MG63 (cell line): ENCODE measurements around the gene SHISA7. TPM values are rescaled to one million over a fixed set of nuclear protein-coding genes. Genes with fewer than 3 reads are reported as not detected.
A peak's percentile ranks its signal among the peaks of the same experiment; 100 is the strongest.

ENCODE experiments used
- DNase-seq: peaks from one replicate; pipeline ENCODE4 v3.0.0-alpha.2; 2020
- H3K27me3 ChIP-seq: fragments of 250-450 bp; sonication (Bioruptor Pico); 2 replicates; pipeline ENCODE4 v1.5.1; 2020; ENCODE audit warnings: mild to moderate bottlenecking, moderate library complexity
- H3K36me3 ChIP-seq: fragments of 250-450 bp; sonication (Bioruptor Pico); 2 replicates; pipeline ENCODE4 v1.5.1; 2020; ENCODE audit warnings: mild to moderate bottlenecking, moderate library complexity
- H3K4me3 ChIP-seq: fragments of 250-450 bp; sonication (Bioruptor Pico); 2 replicates; pipeline ENCODE4 v1.5.1; 2020; ENCODE audit warnings: mild to moderate bottlenecking, moderate library complexity
- H3K9me3 ChIP-seq: fragments of 250-450 bp; sonication (Bioruptor Pico); 2 replicates; pipeline ENCODE4 v1.5.1; 2020; ENCODE audit warnings: mild to moderate bottlenecking, moderate library complexity
- total RNA-seq: library from RNA; depleted of rRNA; stranded (reverse); fragments of >200 nt; shearing (Covaris generic); gene quantifications from 2 replicates; pipeline ENCODE4 v1.2.3, GENCODE V29; 2014; ENCODE audit warnings: low replicate concordance

SHISA7 gene
- total RNA-seq, 1 experiment from 2014 or later = not detected

DNA sequence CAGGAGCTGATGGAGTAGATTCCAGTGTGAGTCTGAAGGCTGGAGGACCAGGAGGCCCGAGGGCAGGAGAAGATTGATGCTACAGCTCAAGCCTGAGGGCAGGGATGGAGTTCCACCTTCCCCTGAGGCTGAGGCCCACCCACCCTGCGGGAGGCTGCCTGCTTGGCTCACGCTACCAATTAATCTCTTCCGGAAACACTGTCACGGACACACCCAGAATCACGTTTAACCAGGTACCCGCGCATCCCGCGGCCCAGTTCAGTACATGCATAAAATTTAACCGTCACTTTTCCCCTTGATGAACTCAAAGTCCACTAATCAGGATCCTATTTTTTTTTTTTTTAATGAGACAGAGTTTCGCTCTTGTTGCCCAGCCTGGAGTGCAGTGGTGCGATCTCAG is 28.2 kb upstream of the SHISA7 start:
- DNase-seq = no peak
- Histone ChIP-seq H3K27me3 (no peaks in the 10 kb centered on the region), H3K9me3 (no peaks in the 10 kb centered on the region), H3K36me3 (peaks cover 3% of the 10 kb centered on the region; the same call in 1 of the 2 replicates), H3K4me3 (no peak overlapping the region; the same call in 1 of the 2 replicates)

DNA sequence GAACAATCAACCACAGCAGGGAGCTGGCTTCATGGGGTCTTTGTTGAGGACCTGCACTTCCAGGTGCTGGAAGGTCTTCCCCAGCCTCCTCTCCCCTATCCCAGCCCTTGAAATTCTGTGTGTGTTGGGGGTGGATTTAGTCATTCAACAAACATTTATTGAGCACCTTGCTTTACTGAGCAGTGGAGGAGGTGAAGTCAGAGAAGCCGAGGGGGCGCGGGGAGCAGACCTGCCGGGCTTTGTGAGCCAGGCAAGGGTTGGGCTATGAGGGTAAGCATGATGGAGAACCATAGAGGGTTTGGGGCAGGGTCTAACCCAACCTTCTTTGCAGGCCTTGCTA is 24.9 kb upstream of the SHISA7 start:
- no peak overlapping the region for H3K4me3 ChIP-seq
- H3K9me3 ChIP-seq = no peaks in the 10 kb centered on the region
- peaks cover 3% of the 10 kb centered on the region; the same call in 1 of the 2 replicates for H3K36me3 ChIP-seq
- no peaks in the 10 kb centered on the region for H3K27me3 ChIP-seq
- no peak for DNase-seq

DNA sequence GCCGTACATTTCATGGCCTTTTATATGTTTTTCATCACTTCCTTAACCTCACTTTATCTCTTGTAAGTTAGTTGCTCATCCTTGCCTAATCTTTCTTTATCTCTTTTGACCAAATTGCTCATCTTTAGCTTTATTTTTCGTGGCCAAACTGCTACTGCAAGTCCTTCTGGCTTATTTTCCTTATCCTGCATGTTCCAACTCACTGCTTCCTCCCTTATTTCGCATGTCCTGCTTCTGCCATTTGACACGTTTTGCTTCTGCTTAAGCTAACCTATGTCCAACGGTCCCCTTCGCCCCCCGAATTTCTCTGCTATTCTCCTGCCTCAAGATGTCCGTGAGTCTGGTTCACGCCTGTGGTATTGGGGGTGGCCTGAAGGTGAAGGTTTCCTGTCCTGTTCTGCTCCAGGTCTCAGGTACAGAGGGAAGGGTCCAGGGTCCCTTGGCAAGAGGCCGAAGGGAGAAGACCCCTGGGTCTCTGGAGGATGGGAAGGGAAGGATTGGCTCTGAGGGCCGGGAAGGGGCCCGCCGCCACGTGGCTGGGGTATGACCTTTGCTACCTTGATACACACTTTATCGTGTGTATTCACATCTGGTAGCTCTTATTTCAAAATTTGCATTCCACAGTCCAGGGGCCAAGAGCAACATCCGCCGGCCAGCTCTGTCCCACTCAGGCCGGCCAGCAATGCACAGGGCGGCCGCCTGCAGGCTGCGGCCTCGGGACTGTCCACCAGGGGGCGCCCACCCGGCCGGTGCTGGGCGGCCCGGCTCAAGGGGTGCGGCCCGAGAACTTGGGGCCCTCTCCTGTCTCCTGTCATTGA is 24.3 kb upstream of the SHISA7 start:
- DNase-seq = peak; percentile 75
- peaks cover 3% of the 10 kb centered on the region; the same call in 1 of the 2 replicates for H3K36me3 ChIP-seq
- H3K9me3 ChIP-seq = no peaks in the 10 kb centered on the region
- no peak overlapping the region for H3K4me3 ChIP-seq
- H3K27me3 ChIP-seq = no peaks in the 10 kb centered on the region

DNA sequence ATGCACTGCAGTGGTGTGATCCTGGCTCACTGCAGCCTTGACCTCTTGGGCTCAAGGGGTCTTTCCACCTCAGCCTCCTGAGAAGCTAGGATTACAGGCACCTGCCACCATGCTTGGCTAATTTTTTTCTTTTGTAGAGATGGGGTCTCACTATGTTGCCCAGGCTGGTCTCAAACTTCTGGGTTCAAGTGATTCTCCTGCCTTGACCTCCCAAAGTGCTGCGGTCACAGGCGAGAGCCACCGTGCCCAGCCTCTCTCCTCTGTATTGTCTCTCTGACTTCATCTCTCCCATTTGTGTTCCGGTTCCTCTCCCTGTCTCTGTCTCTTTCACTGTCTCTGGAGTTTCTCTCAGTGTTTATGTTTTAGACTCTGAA is 23.1 kb upstream of the SHISA7 start:
- Histone ChIP-seq H3K36me3 (peaks cover 5% of the 10 kb centered on the region; the same call in 1 of the 2 replicates), H3K9me3 (no peaks in the 10 kb centered on the region), H3K4me3 (no peak overlapping the region), H3K27me3 (no peaks in the 10 kb centered on the region)
- no peak for DNase-seq

DNA sequence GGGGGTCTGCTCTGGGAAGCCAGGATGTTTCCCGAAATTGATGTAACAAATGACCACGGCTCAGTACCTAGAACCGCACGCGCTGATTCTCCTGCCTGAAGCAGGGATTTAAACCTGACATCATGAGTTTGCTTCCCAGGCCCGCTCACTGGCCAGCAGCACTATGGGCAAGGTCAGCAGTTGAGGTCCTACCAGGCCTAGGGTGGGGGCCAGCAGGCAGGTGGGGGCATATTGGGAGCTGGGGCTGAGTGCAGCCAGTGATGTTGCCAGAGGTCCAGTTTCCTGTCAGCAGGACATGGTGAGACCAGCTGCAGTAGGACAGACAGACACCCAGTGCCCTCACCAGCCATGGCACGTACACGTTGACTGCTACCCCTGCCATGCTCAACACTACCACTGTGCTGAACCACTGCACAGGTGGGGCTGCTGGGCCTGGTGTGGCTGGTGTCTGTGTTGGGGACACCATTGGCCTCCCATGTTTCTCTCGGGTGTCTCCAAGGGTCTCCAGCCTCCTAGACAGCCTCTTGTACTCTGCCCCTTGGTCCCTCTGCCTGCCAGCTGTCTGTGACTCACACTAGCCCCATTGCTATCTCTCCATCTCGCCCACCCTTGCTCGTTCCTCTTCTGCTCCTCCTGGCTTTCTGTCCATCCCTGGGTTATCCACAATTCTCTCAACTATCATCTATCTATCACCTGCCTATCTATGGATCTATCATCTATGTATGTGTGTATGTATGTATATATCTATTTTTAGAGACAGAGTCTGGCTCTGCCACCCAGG is 22.6 kb upstream of the SHISA7 start:
- DNase-seq = no peak
- H3K9me3 ChIP-seq = no peaks in the 10 kb centered on the region

DNA sequence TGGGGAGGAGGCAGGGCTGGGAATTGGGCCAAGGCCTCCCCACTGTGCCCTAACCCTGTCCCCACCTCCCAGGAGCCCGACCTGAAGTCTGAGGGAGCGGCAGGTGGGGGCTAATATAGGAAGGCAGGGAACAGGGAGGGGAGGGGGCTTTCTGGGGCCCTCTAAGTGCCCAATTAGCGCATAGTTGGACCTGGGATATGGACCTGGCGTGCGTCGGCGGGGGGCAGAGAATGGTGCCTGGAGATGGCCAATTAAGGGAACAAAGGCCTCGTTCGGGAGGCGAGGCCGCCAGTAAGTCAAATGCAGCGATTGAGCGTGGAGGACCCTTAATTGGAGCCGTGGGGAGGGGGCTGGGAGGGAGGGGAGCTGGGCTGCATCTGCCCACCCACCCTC is 21.6 kb upstream of the SHISA7 start, which contains the start of gene C19orf85:
C19orf85 (minus strand) TSS at position 90 of the 393 bp plus-strand sequence. CDS start 197 bp downstream, outside the sequence.
- no peak for DNase-seq
- Histone ChIP-seq H3K4me3 (no peak within 1 kb of the TSS), H3K9me3 (no peaks in the 10 kb centered on the region), H3K27me3 (no peaks in the 10 kb centered on the region), H3K36me3 (peaks cover 13% of the 10 kb centered on the region; the same call in 1 of the 2 replicates)

More for the DNA sequence above, 22.6 kb upstream of the SHISA7 start:
- Histone ChIP-seq H3K4me3 (no peak overlapping the region), H3K36me3 (peaks cover 7% of the 10 kb centered on the region; the same call in 1 of the 2 replicates), H3K27me3 (no peaks in the 10 kb centered on the region)

DNA sequence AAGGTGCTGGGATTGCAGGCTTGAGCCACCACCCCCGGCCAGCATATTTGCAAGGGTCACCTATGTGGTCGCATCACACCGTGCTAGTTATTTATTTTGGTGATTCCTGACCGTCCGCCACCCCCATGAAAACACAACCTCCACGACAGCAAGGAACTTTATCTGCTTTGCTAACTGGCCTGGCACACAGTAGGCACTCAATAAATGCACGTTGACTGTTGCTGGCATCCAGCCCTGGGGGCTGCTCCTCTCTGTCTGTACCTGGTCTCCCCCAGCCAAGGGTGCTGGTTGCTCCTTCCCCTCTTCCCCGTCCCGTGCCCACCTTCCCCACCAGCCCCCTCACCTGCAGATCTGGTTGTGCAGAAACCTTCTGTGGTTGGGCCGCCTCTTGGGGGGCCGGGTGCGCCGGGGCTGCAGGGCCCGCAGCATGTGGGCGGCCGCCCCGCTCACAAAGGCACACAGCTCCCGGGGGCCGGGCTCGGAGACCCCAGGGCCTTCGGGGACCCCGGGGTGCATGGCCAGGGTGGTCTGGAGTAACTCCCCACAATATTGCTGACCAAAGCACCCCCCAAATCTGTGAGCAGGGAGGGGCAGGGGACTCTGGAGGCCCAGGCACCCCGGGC is 21.1 kb upstream of the SHISA7 start:
- no peak overlapping the region for H3K4me3 ChIP-seq
- H3K36me3 ChIP-seq = peaks cover 11% of the 10 kb centered on the region; the same call in 1 of the 2 replicates
- H3K9me3 ChIP-seq = no peaks in the 10 kb centered on the region
- DNase-seq = no peak
- H3K27me3 ChIP-seq = no peaks in the 10 kb centered on the region

DNA sequence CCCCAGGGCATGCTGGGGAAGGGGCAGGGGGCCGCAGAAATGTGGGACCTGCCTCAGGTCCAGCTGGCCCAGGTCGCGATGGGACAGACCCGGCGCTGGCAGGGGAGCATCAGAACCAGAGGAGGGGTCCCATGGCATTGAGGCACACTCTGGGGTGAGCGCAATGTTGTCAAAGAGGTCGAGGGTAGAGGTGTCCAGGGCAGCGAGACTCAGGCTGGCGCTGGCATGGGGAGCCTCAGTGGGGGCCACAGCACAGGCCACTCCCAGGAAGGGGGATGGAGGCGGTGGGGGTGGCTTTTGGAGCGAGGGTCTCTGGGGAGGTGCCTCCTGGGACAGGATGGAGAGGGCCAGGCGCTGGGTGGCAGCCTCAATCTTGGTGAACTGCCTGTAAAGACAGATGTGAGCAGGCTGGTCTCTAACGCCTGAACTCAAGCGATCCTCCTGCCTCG is 20.5 kb upstream of the SHISA7 start:
- Histone ChIP-seq H3K9me3 (no peaks in the 10 kb centered on the region), H3K36me3 (peaks cover 10% of the 10 kb centered on the region), H3K27me3 (no peaks in the 10 kb centered on the region), H3K4me3 (no peak overlapping the region)
- no peak for DNase-seq

DNA sequence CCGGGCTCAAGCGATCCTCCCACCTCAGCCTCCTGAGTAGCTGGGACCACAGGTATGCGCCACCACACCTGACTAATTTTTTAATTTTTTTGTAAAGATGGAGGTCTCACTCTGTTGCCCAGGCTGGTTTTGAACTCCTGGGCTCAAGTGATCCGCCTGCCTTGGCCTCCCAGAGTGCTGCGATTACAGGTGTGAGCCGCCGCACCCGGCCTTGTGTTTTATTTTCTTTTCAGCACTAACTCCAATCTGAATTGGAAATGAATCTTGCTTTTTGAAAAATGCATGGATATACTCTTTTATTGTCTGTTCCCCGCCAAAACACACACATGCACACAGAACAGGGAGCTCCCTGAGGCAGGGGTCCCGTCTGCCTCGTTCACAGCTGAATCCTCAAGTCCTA is 19.6 kb upstream of the SHISA7 start:
- no peak overlapping the region for H3K4me3 ChIP-seq
- H3K27me3 ChIP-seq = no peaks in the 10 kb centered on the region
- no peak for DNase-seq
- no peaks in the 10 kb centered on the region for H3K9me3 ChIP-seq
- peaks cover 10% of the 10 kb centered on the region for H3K36me3 ChIP-seq

DNA sequence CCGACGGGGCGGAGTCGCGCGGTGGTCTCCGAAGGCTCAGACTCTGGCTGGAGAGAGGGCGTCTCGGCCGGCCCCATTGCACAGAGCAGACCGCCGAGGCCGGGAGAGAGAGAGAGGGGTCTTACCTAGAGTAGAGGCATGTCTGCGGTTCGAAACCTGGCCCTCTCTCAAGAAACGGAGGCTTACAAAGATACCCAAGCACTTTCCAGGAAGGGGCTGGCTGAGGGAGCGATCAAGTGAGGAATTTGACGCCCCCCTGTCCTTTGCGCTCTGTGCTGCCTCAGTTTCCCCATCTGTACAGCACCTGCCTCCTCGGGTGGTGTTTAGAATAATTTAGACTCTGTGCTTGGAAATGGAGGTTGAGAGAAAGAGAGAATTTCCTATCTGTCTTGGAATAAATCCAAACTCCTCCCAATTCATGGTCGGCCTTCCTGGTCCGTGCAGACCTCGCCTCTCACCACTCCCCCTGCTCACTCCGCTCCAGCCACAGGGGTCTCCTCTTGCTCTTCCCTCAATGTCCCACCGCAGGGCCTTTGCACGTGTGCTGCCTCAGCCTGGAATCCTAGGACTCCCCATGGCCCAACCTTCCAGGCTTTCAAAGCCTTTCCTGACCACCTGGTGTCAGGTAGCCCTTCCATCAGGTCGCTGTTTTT is 19.0 kb upstream of the SHISA7 start:
- Histone ChIP-seq H3K9me3 (no peaks in the 10 kb centered on the region), H3K27me3 (no peaks in the 10 kb centered on the region), H3K4me3 (peak overlapping the region; percentile 93), H3K36me3 (peaks cover 10% of the 10 kb centered on the region)
- no peak for DNase-seq

DNA sequence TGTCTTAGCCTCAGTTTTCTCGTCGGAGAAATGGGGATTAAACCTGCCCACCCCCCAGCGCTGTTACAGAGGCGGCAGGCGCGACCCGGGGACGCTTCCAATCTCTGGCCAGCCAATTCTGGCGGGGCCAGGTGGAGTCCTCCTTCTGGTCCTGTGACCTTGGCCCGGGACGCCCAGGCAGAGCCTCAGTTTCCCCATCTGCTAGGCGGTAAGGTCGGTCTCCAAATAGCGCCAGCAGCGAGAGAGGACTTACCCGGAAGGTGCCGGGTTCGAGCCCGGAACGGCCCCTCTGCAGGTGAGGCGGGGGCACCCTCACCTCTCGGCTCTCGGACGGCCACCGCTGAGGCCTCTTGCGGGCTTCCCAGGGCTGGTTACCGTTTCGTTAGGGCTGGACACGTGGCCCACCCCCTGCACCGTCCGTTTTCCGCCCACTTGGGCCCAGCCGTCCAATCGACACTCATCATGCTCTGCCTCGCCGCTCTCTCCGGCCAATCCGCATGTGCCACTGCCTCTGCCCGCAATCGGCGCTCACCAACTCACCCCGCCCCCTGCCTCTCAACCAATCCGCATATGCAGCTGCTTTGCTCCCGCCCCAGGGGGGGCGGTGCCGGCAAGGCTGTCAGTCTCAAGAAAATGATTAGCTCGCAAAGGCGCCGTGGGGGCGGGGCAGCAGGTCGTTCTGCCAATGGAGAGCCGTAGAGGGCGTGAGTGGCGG is 18.3 kb upstream of the SHISA7 start, which contains the start of gene ISOC2:
ISOC2 (minus strand) TSS at position 384 of the 715 bp plus-strand sequence. CDS start 5,156 bp downstream, outside the sequence.
- no peaks in the 10 kb centered on the region for H3K27me3 ChIP-seq

DNA sequence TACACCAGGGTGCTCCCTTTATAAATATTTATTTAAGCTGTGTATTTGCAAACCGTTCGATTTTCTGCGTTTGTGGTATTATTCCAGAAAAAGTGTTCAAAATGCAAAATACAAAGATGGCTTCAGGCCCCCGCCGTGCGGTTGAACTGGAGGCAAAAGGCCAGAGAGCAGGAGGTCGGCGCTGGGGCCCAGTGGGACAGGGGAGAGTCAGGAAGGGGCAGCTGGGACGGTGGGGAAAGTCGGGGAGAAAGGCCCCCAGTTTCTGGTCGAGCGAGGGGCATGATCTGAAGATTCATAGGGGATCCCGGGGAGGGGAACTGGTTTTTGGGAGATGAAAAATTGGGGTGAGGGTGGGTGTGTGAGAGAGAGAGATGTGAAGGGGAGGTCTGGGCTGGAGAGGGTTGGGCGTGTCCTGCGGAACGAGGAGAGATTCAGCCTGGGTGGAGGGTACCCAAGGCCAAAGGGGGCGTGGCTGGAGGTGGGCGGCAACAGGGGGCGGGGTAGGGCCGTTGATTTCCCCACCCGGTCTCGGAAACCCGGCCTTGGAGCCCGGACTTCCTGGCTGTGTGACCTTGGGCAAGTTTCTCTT is 17.7 kb upstream of the SHISA7 start:
- H3K36me3 ChIP-seq = peaks cover 10% of the 10 kb centered on the region
- H3K4me3 ChIP-seq = peak overlapping the region; percentile 93
- DNase-seq = peak; percentile 90
- no peaks in the 10 kb centered on the region for H3K27me3 ChIP-seq
- H3K9me3 ChIP-seq = no peaks in the 10 kb centered on the region

More for the DNA sequence above, 18.3 kb upstream of the SHISA7 start, which contains the start of gene ISOC2:
- Histone ChIP-seq H3K9me3 (no peaks in the 10 kb centered on the region), H3K36me3 (peaks cover 10% of the 10 kb centered on the region), H3K4me3 (peak within 1 kb of the TSS; percentile 93)
- peak; percentile 100 for DNase-seq

DNA sequence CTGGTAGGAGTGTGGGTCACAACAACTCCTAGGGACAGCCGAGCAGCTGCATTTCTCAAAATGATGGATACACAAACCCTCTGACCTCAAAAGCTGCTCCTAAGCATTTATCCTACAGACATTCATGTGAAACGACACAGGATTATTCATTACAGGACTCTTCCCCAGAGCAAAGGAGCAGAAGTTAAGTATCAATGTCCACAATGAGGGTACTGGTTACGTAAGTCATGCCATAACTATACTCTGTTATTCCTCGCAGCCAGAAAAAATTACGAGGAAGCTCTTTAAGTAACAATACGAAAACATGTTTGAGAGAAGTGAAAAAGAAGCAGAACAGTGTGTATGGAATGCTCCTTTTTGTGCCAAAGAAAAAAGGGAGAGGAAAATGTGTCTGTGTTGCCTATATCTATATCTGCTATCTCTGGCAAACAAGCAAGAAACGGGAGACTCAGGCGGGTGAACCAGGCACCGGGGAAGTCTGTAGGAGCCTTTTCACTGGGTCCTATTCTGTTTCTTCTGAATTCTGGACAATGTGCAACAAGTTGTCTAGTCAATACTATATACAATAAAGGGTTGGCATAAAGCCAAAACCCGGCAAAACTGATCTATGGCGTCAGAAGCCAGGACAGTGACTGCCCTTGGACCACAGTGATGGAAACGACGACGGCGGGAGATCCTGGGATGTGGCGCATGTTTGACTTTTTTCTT is 17.0 kb upstream of the SHISA7 start:
- H3K9me3 ChIP-seq = no peaks in the 10 kb centered on the region
- peaks cover 10% of the 10 kb centered on the region for H3K36me3 ChIP-seq
- H3K4me3 ChIP-seq = peak overlapping the region; percentile 93
- DNase-seq = no peak
- no peaks in the 10 kb centered on the region for H3K27me3 ChIP-seq

DNA sequence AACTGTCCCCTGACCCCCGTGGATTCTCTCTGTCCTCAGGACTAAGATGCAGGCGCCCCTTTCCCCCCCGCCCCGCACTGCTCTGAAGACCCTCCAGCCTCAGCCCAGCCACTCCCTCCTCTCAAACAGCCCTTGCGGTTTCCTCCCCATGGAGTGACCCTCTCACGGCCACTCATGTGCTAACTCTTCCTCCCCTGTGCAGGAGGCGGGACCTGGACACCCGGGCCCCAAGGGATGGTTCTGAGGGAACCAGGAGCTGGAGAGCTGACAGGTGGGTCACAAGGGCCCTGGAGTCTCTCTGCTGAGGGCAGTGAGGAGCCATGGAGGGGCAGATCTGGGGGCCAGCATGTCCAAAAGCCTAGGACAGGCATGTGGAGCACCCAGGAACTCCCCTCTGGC is 16.4 kb upstream of the SHISA7 start:
- DNase-seq = no peak
- H3K36me3 ChIP-seq = peaks cover 10% of the 10 kb centered on the region
- no peaks in the 10 kb centered on the region for H3K27me3 ChIP-seq
- no peaks in the 10 kb centered on the region for H3K9me3 ChIP-seq
- no peak overlapping the region for H3K4me3 ChIP-seq
